Astrocyte of the hippocampus (primary cell): ENCODE measurements around the gene TSC22D1.
A peak's percentile ranks its signal among the peaks of the same experiment; 100 is the strongest.
"Not testable (repeated sequence)": the region's sequence is repeated elsewhere in the genome, so short reads cannot be mapped to it uniquely, and the experiment has no call there.

Experiments used
- DNase-seq: peaks from one replicate; pipeline ENCODE4 v3.0.0; 2011; ENCODE audit warnings: low read depth, low spot score

TSC22D1 gene

GRCh38 chr13:44507639-44508038 is 68.5 kb downstream of the TSC22D1 start:
- DNase-seq, result no peak

GRCh38 chr13:44506719-44507118 is 69.4 kb downstream of the TSC22D1 start:
- DNase-seq, result no peak

- no peak for DNase-seq
Observed at GRCh38 chr13:44506251-44506650, 69.9 kb downstream of the TSC22D1 start.

- DNase-seq, result no peak
Observed at GRCh38 chr13:44504116-44504515, 72.0 kb downstream of the TSC22D1 start.

GRCh38 chr13:44498969-44499368 is 77.2 kb downstream of the TSC22D1 start:
- peak; percentile 46 for DNase-seq

GRCh38 chr13:44498502-44498901 is 77.6 kb downstream of the TSC22D1 start:
- no peak for DNase-seq

- DNase-seq, result no peak
Observed at GRCh38 chr13:44497801-44498200, 78.3 kb downstream of the TSC22D1 start.

GRCh38 chr13:44493213-44493812 is 82.8 kb downstream of the TSC22D1 start:
- no peak for DNase-seq

- DNase-seq, result no peak
Observed at GRCh38 chr13:44489751-44490150, 86.4 kb downstream of the TSC22D1 start.

- DNase-seq, result no peak
Observed at GRCh38 chr13:44487989-44488388, 88.1 kb downstream of the TSC22D1 start.

- DNase-seq, result no peak
Observed at GRCh38 chr13:44484562-44485138, 91.5 kb downstream of the TSC22D1 start.

GRCh38 chr13:44474122-44474910 is 101.8 kb downstream of the TSC22D1 start:
- no peak for DNase-seq

- no peak for DNase-seq
Observed at GRCh38 chr13:44471686-44472085, 104.4 kb downstream of the TSC22D1 start.

GRCh38 chr13:44470638-44471562 is 105.2 kb downstream of the TSC22D1 start:
- peak; percentile 36 for DNase-seq

- no peak for DNase-seq
Observed at GRCh38 chr13:44468874-44469273, 107.3 kb downstream of the TSC22D1 start.

- DNase-seq, result no peak
Observed at GRCh38 chr13:44465318-44465717, 110.8 kb downstream of the TSC22D1 start.

- DNase-seq, result no peak
Observed at GRCh38 chr13:44464471-44464870, 111.7 kb downstream of the TSC22D1 start.

- DNase-seq, result no peak
Observed at GRCh38 chr13:44463759-44464158, 112.4 kb downstream of the TSC22D1 start.

- no peak for DNase-seq
Observed at GRCh38 chr13:44459674-44460073, 116.5 kb downstream of the TSC22D1 start.

GRCh38 chr13:44458313-44458975 is 117.7 kb downstream of the TSC22D1 start:
- DNase-seq, result no peak

- DNase-seq, result not testable (repeated sequence)
Observed at GRCh38 chr13:44456212-44456611, 119.9 kb downstream of the TSC22D1 start.
